Testis (tissue), 2 donors: Measurements from ENCODE around the gene UVSSA.

Source experiments
- POLR2A ChIP-seq: fragments of 450-650 bp; IDR thresholded peaks from one replicate; pipeline ENCODE4 v1.6.1; 2017; ENCODE audit warnings: antibody characterized with exemption, mild to moderate bottlenecking, moderate library complexity
- TF ChIP-seq, protein P1 (sequence below), 3 experiments: fragments of 450-650 bp in 2 of 3; fragments of 200-600 bp in 1 of 3; sonication (generic) in 1 of 3; IDR thresholded peaks; one replicate each; pipeline ENCODE4 v1.5.1; 2016 to 2019; ENCODE audit warnings: antibody characterized with exemption in 3 of 3, mild to moderate bottlenecking in 2 of 3, moderate library complexity in 1 of 3

DNA sequence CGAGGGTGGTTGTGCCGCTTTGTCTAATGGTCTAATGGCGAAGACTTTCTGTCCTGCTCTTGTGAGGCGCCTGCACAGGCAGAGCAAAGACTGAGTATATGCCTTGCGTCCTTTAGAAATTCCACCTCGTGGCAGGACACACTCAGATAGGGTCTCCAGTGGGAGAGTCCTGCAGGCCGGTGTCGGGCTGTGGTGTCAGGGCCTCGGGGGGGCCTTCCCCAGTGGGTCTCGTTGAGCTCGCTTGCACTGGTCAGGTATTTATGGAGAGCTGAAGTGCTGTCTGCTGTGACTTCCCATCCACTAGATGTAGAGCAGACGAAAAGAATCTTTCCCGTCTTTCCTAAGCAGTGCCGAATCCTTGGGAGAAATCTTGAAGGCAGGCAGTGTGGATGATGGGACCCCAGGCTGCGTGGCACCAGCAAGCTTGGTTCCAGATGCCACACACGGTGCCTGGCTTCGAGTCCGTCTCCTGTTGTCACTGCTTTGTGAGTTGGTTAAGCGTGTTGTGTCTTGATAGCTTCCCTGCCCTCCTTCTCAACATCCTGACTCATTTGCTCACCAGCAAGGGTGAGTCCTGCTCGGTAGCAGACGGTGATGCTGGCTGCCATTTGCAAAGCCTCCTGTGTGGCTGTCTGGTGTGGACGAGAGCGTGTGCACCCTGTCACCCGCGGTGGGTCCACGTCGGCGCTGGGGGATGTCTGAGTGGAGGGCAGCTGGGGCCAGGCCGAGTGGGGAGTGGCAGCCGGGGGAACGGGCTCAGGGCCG, 36.8 kb upstream of the UVSSA start:
- TF ChIP-seq, protein P1, sequence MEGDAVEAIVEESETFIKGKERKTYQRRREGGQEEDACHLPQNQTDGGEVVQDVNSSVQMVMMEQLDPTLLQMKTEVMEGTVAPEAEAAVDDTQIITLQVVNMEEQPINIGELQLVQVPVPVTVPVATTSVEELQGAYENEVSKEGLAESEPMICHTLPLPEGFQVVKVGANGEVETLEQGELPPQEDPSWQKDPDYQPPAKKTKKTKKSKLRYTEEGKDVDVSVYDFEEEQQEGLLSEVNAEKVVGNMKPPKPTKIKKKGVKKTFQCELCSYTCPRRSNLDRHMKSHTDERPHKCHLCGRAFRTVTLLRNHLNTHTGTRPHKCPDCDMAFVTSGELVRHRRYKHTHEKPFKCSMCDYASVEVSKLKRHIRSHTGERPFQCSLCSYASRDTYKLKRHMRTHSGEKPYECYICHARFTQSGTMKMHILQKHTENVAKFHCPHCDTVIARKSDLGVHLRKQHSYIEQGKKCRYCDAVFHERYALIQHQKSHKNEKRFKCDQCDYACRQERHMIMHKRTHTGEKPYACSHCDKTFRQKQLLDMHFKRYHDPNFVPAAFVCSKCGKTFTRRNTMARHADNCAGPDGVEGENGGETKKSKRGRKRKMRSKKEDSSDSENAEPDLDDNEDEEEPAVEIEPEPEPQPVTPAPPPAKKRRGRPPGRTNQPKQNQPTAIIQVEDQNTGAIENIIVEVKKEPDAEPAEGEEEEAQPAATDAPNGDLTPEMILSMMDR (IDR thresholded peaks at IDR 0.05) = no peak
- no peak for TF ChIP-seq POLR2A
